Loucy (cell line): ENCODE data around the gene GABRQ.

ENCODE experiments used
- CTCF ChIP-seq: fragments of 200-600 bp; sonication (generic); conservative IDR thresholded peaks from 2 replicates; pipeline ENCODE4 v1.5.1; 2014; ENCODE audit warnings: mild to moderate bottlenecking, antibody characterized with exemption, low read length
- EZH2phosphoT487 ChIP-seq: fragments of 200-600 bp; IDR thresholded peaks from 2 replicates; pipeline ENCODE4 v1.6.1; 2018; ENCODE audit warnings: antibody characterized with exemption, mild to moderate bottlenecking, moderate library complexity, borderline replicate concordance

GRCh38 chrX:152646961-152647360 lies 9.3 kb downstream of the GABRQ start:
- TF ChIP-seq CTCF (no peak), EZH2phosphoT487 (no peak)
